LNCaP clone FGC (cell line): ENCODE results near the gene GNS.

Source experiments
- DNase-seq: peaks from one replicate; pipeline ENCODE4 v3.0.0-alpha.2; 2011; ENCODE audit warnings: low read depth
- H3K4me3 ChIP-seq: 2 replicates; pipeline ENCODE4 v1.5.1; 2011; ENCODE audit warnings: mild to moderate bottlenecking, low read depth, low read length, control low read depth
- CTCF ChIP-seq: IDR thresholded peaks from 2 replicates; pipeline ENCODE4 v1.5.1; 2012; ENCODE audit warnings: mild to moderate bottlenecking; ENCODE audit not compliant: control insufficient read depth, insufficient read depth; ENCODE audit errors: extremely low read depth

Gene GNS

GRCh38 chr12:64666054-64666914, 92.9 kb downstream of the GNS start:
- TF ChIP-seq CTCF = no peak
- H3K4me3 ChIP-seq = peak overlapping the region; percentile 27
- DNase-seq = no peak

- TF ChIP-seq CTCF = no peak
- DNase-seq = no peak
- peak overlapping the region; percentile 27 for H3K4me3 ChIP-seq
Observed at GRCh38 chr12:64665514-64665913, 93.7 kb downstream of the GNS start.
